OCI-LY7 (cell line): ENCODE data around the gene TOGARAM1. TPM values are rescaled to one million over a fixed set of nuclear protein-coding genes. Genes with fewer than 3 reads are reported as not detected.

ENCODE experiments used
- BruUV-seq: library from RNA; stranded (reverse); fragments of 400-500 nt; replicated peaks from 2 replicates; lab custom pipeline; 2021; lab: Mats Ljungman, UMichigan
- CTCF ChIA-PET: fragments of 300-600 bp; sonication (Branson Sonifier 250); formaldehyde crosslinking; loops from one replicate; lab custom pipeline; 2022; ENCODE audit warnings: antibody characterized with exemption; ENCODE audit not compliant: unreplicated experiment; lab: Charles Lee
- POLR2A ChIA-PET: fragments of 300-600 bp; sonication (Branson Sonifier 250); formaldehyde crosslinking; loops from one replicate; lab custom pipeline; 2022; ENCODE audit warnings: antibody characterized with exemption; lab: Charles Lee
- DNase-seq: peaks from one replicate; pipeline ENCODE4 v3.0.0-alpha.2; 2015; ENCODE audit warnings: low spot score
- H2AFZ ChIP-seq: fragments of 200-600 bp; sonication (generic), shearing (Covaris generic); 2 replicates; pipeline ENCODE4 v1.6.1; 2014; ENCODE audit warnings: mild to moderate bottlenecking, antibody characterized with exemption, low read length, moderate library complexity
- H3K27ac ChIP-seq: fragments of 200-600 bp; sonication (generic); 2 replicates; pipeline ENCODE4 v1.5.1; 2014; ENCODE audit warnings: mixed run types, low read depth, mild to moderate bottlenecking, moderate library complexity, low read length, inconsistent platforms; ENCODE audit not compliant: poor library complexity, severe bottlenecking
- H3K36me3 ChIP-seq: fragments of 200-600 bp; sonication (generic); 2 replicates; pipeline ENCODE4 v1.6.1; 2014; ENCODE audit warnings: mild to moderate bottlenecking, antibody characterized with exemption, low read length, moderate library complexity, mixed read lengths; ENCODE audit not compliant: insufficient read depth
- H3K4me1 ChIP-seq: fragments of 200-600 bp; sonication (generic); 2 replicates; pipeline ENCODE4 v1.5.1; 2014; ENCODE audit warnings: mild to moderate bottlenecking, low read length; ENCODE audit not compliant: insufficient read depth, poor library complexity, severe bottlenecking
- H3K4me2 ChIP-seq: fragments of 200-600 bp; sonication (generic); 2 replicates; pipeline ENCODE4 v1.6.1; 2014; ENCODE audit warnings: mild to moderate bottlenecking, low read length
- H3K4me3 ChIP-seq: fragments of 200-600 bp; sonication (generic); 2 replicates; pipeline ENCODE4 v1.5.1; 2014; ENCODE audit warnings: mild to moderate bottlenecking, low read depth, low read length; ENCODE audit not compliant: poor library complexity, severe bottlenecking
- H3K79me2 ChIP-seq: fragments of 200-600 bp; sonication (generic); 2 replicates; pipeline ENCODE4 v1.6.1; 2016; ENCODE audit warnings: low read depth, mild to moderate bottlenecking, low read length, moderate library complexity, mixed read lengths; ENCODE audit not compliant: insufficient read depth
- H3K9me2 ChIP-seq: fragments of 200-600 bp; sonication (generic); 2 replicates; pipeline ENCODE4 v1.6.1; 2016; ENCODE audit warnings: mild to moderate bottlenecking, low read length, mixed read lengths; ENCODE audit not compliant: insufficient read depth
- H3K9me3 ChIP-seq: fragments of 200-600 bp; sonication (generic); 2 replicates; pipeline ENCODE4 v1.6.1; 2014; ENCODE audit warnings: mild to moderate bottlenecking, mixed run types, low read length, mixed read lengths
- H4K20me1 ChIP-seq: fragments of 200-600 bp; sonication (generic); 2 replicates; pipeline ENCODE4 v1.6.1; 2014; ENCODE audit warnings: mild to moderate bottlenecking, antibody characterized with exemption, low read length, moderate library complexity, mixed read lengths; ENCODE audit not compliant: insufficient read depth
- CTCF ChIP-seq: fragments of 200-600 bp; sonication (generic); conservative IDR thresholded peaks from 2 replicates; pipeline ENCODE4 v1.5.1; 2014; ENCODE audit warnings: mild to moderate bottlenecking, antibody characterized with exemption, low read length, moderate library complexity, mixed read lengths
- EZH2phosphoT487 ChIP-seq: fragments of 200-600 bp; sonication (generic); IDR thresholded peaks from 2 replicates; pipeline ENCODE4 v1.6.1; 2018; ENCODE audit warnings: low read depth, borderline replicate concordance, mild to moderate bottlenecking, mixed run types, antibody characterized with exemption, low read length, moderate library complexity, mixed read lengths
- intact Hi-C: fragments of 100-400 bp; cut with micrococcal nuclease; formaldehyde crosslinking; loops from one replicate; pipeline ENCODE4 v1.10.0; 2022; ENCODE audit not compliant: unreplicated experiment
- total RNA-seq, 2 experiments: library from RNA; depleted of rRNA in 1 of 2; stranded (reverse); fragments of >200 nt in 1 of 2; shearing (Covaris generic) in 1 of 2; gene quantifications; 2 replicates each; pipeline ENCODE4 v1.2.3, GENCODE V29; 2014 to 2022

The TOGARAM1 gene
- total RNA-seq, 2 experiments from 2014 or later, result 11.4 to 11.6 TPM

- no peak overlapping the region for H3K27ac ChIP-seq
- H3K9me2 ChIP-seq, result no peaks in the 10 kb centered on the region
- H3K79me2 ChIP-seq, result peaks cover 34% of the 10 kb centered on the region
- H3K9me3 ChIP-seq, result no peaks in the 10 kb centered on the region
- no peak overlapping the region for H3K4me3 ChIP-seq
- H3K4me1 ChIP-seq, result peaks cover 22% of the 10 kb centered on the region
- peak overlapping the region; percentile 100; the same call in 1 of the 2 replicates for H2AFZ ChIP-seq
- intact Hi-C loops, result loop anchor here (5.0 kb wide), 1 partner anchor 170 kb away; the partner anchor contains the start of gene MIS18BP1
- no peak overlapping the region for H3K4me2 ChIP-seq
- TF ChIP-seq EZH2phosphoT487 (no peak), CTCF (no peak)
- POLR2A ChIA-PET, result interaction anchor here (1.2 kb wide), 1 partner anchor 15 kb away, joined by 3 read pairs; no protein-coding TSS in a partner anchor
- BruUV-seq, result no TSS peak
- no peak for DNase-seq
- peaks cover 8% of the 10 kb centered on the region; the same call in 1 of the 2 replicates for H4K20me1 ChIP-seq
- CTCF ChIA-PET, result no interaction called here
- peaks cover 12% of the 10 kb centered on the region for H3K36me3 ChIP-seq
Observed at GRCh38 chr14:45082420-45082819, 120.4 kb downstream of the TOGARAM1 start.

- ChIA-PET POLR2A (interaction anchor here (0.6 to 1.6 kb wide), 7 partner anchors 11 to 57 kb away, joined by 3 to 6 read pairs (median 4); no protein-coding TSS in a partner anchor), CTCF (no interaction called here)
- H3K79me2 ChIP-seq, result peaks cover 45% of the 10 kb centered on the region
- H3K4me3 ChIP-seq, result peak overlapping the region; percentile 87
- H3K9me3 ChIP-seq, result no peaks in the 10 kb centered on the region
- intact Hi-C loops, result loop anchor here (5.0 kb wide), 1 partner anchor 169 kb away; the partner anchor contains the start of gene MIS18BP1
- BruUV-seq, result no TSS peak
- peak overlapping the region; percentile 12 for H3K27ac ChIP-seq
- H3K36me3 ChIP-seq, result peaks cover 19% of the 10 kb centered on the region
- H3K4me2 ChIP-seq, result peak overlapping the region; percentile 85
- DNase-seq, result no peak
- peaks cover 14% of the 10 kb centered on the region; the same call in 1 of the 2 replicates for H4K20me1 ChIP-seq
- peak overlapping the region; percentile 100 for H2AFZ ChIP-seq
- TF ChIP-seq CTCF (no peak), EZH2phosphoT487 (no peak)
- no peaks in the 10 kb centered on the region for H3K9me2 ChIP-seq
- H3K4me1 ChIP-seq, result peaks cover 31% of the 10 kb centered on the region
Observed at GRCh38 chr14:45083617-45083975, 121.6 kb downstream of the TOGARAM1 start.
